B cell (primary cell): ENCODE results near the gene NPC1.

Source experiments
- EZH2 ChIP-seq: IDR thresholded peaks from 2 replicates; pipeline ENCODE4 v1.6.1; 2012; ENCODE audit warnings: borderline replicate concordance, low read depth, mild to moderate bottlenecking, moderate library complexity, low read length; ENCODE audit not compliant: insufficient read depth, poor library complexity, severe bottlenecking
- TF ChIP-seq, protein P1 (sequence below): fragments of 200-600 bp; IDR thresholded peaks from one replicate; pipeline ENCODE4 v1.8.0; 2022; ENCODE audit warnings: antibody characterized with exemption, mild to moderate bottlenecking

GRCh38 chr18:23501626-23502025, 84.7 kb downstream of the NPC1 start:
- TF ChIP-seq, protein P1, sequence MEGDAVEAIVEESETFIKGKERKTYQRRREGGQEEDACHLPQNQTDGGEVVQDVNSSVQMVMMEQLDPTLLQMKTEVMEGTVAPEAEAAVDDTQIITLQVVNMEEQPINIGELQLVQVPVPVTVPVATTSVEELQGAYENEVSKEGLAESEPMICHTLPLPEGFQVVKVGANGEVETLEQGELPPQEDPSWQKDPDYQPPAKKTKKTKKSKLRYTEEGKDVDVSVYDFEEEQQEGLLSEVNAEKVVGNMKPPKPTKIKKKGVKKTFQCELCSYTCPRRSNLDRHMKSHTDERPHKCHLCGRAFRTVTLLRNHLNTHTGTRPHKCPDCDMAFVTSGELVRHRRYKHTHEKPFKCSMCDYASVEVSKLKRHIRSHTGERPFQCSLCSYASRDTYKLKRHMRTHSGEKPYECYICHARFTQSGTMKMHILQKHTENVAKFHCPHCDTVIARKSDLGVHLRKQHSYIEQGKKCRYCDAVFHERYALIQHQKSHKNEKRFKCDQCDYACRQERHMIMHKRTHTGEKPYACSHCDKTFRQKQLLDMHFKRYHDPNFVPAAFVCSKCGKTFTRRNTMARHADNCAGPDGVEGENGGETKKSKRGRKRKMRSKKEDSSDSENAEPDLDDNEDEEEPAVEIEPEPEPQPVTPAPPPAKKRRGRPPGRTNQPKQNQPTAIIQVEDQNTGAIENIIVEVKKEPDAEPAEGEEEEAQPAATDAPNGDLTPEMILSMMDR, result no peak
- TF ChIP-seq EZH2, result no peak
